Panc1 (cell line): Measurements from ENCODE around the gene HOMER2.

Source experiments
- CTCF ChIP-seq: fragments of 450-650 bp; IDR thresholded peaks from 2 replicates; pipeline ENCODE4 v1.5.1; 2017; ENCODE audit warnings: mild to moderate bottlenecking
- POLR2AphosphoS5 ChIP-seq: IDR thresholded peaks from 2 replicates; pipeline ENCODE4 v1.6.1; 2012; ENCODE audit warnings: mild to moderate bottlenecking, low read depth, low read length, moderate library complexity
- REST ChIP-seq, 2 experiments: IDR thresholded peaks; 2 replicates each; pipeline ENCODE4 v1.6.1; 2011 to 2012; ENCODE audit warnings: low read depth in 2 of 2, control low read depth in 1 of 2, low read length in 1 of 2, mild to moderate bottlenecking in 1 of 2, moderate library complexity in 1 of 2; ENCODE audit not compliant: insufficient read depth in 1 of 2
- TCF7L2 ChIP-seq: IDR thresholded peaks from 2 replicates; pipeline ENCODE4 v1.6.1; 2011; ENCODE audit warnings: mild to moderate bottlenecking, low read depth, low read length, inconsistent platforms

- no peak for TF ChIP-seq CTCF
- TF ChIP-seq POLR2AphosphoS5, result no peak
- no peak for TF ChIP-seq REST (IDR thresholded peaks at IDR 0.05; ENCODE audit: insufficient read depth in 1 of 2, low read depth in 2 of 2, low read length in 1 of 2)
- no peak for TF ChIP-seq TCF7L2
Observed at GRCh38 chr15:82919231-82919886, 33.2 kb downstream of the HOMER2 start.
